SH-SY5Y (cell line): ENCODE data around the gene NFKBIZ.

Experiments
- GATA2 ChIP-seq: IDR thresholded peaks from 2 replicates; pipeline ENCODE4 v1.6.1; 2011; ENCODE audit warnings: mild to moderate bottlenecking, low read depth, low read length
- GATA3 ChIP-seq: IDR thresholded peaks from 2 replicates; pipeline ENCODE4 v1.6.1; 2011; ENCODE audit warnings: low read depth, mild to moderate bottlenecking, low read length, moderate library complexity

- TF ChIP-seq GATA2: no peak
- no peak for TF ChIP-seq GATA3
These were observed 31.3 kb upstream of the NFKBIZ start for GRCh38 chr3:101817992-101818391.
